Activated CD4-positive, alpha-beta T cell treated with anti-CD3 and anti-CD28 coated beads, Interleukin-2, Interleukin-4, amounts not matched to agents 100 ng/mL and 50 ng/mL, durations not matched to agents 16 hours and 8 hours (primary cell): ENCODE data around the gene CARD14.
A peak's percentile ranks its signal among the peaks of the same experiment; 100 is the strongest.

Source experiments
- DNase-seq: peaks from one replicate; pipeline ENCODE4 v3.0.0-alpha.2; 2020; ENCODE audit warnings: low spot score

CARD14 gene

DNA sequence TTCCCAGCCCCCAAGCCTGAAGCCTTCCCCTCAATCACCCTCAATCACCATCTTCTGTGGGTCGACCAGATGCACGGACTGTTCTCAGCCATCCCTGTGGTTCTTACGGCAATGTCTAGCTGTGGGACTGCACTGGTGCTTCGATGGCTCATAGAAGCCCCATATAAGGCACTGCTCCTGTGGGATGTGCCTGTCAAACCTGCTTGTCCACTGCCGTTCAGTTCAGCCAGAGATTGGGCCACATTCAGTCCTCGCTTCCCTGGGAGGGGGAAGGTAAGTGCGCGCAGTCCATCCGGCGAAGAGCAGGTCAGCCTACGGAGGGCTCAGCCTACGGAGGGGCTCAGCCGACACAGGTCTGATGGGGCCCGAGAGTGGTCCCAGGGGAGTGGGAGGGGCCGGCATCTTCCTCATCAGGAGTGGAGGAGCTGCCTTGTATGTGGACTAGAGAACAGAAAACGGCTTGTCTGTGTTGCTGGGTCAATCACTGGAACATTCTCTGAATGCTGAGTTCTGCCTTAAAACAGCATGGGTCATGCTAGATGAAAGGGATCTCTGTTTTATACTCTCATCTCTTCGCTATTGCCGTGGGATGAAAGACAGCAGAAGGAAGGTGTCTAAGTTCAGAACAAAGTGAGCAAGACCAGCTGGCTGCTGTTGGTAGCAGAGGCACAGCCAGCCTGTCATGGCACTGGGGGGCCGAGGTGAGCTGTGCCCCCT is at the start of gene CARD14:
TSS of gene CARD14 (plus strand) at position 247 of the 717 bp plus-strand sequence. CDS start 11,409 bp downstream, outside the sequence.
- no peak for DNase-seq

- DNase-seq: no peak
These were observed 47.7 kb upstream of the CARD14 start for GRCh38 chr17:80122026-80122575.

DNA sequence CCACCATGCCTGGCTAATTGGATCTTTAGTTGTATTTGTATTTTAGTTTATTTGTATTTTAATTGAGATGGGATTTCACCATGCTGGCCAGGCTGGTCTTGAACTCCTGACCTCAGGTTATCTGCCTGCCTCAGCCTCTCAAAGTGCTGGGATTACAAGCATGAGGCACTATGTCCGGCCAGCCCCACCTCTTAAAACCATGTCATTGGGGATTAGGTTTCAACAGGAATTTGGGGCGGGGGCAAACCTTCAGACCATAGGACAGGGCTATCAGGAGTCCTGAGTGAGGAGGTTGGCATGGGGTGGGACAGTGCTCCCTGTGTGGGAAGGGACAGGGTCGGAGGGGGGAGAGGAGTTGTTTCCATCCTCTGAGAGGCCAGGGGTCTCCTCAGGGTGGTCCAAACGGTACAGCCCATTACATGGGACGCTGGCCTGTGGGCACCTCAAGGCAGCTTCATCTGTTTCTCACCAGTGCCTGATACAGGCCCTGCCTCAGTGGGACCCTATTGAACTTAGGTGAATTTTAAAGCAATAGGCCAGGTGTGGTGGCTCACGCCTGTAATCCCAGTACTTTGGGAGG is 46.8 kb upstream of the CARD14 start:
- DNase-seq: no peak

GRCh38 chr17:80123791-80124190 is 46.0 kb upstream of the CARD14 start:
- DNase-seq: no peak

DNA sequence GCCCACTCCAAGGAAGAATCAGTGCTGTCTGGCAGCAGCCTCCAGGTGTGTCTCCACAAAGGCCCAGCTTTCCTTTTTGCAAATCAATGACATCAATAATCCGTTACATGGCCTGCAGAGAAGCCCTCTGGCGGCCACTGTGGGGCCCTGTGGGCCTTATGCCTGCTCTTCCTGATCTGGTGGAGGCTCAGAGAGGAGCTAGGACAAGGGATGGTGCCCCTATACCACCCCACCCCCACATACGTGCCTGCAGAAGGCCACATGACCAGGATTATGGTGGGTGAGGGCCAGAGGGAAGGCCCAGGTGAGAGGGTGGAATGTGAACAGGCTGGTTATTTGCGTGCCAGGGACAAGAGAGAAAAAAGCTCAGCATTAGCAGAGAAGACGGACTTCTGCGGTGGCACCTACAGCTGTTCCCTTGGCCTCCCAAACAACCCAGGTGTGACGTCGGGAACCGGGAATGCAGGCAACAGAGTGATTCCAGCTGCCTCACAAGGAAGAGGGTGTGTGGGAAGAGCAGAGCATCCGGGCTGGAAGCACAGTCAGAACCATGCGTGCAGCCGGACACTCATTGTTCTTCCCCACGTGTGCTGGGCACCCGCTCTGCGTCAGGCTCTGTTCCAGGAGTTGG is 45.4 kb upstream of the CARD14 start:
- DNase-seq: no peak

DNA sequence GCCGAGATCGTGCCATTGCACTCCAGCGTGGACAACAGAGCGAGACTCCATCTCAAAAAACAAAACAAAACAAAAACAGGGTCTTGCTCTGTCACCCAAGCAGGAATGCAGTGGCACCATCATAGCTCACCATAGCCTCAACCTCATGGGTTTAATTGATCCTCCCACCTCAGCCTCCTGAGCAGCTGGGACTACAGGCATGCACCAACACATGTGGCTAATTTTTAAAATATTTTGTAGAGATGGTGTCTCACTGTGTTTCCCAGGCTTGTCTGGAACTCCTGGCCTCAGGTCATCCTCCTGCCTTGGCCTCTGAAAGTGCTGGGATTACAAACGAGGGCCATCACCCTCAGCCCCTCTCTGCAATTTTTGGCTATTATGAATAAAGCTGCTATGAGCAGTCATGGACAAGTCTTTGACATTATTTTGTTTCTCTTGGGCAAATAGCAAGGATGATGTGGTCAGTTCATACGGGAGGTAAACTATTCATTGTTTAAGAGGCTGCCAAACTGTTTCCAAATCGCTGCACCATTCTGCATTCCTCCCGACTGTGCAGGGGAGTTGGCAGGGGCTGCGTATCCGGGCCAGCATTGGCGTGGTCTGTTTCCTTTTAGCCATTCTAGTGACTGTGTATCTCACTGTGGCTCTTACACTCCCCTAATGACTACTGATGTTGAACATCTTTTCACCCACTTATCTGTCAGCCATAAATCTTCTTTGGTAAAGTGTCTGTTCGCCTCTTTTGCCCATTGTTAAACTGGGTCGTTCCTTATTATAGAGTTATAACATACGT is 44.0 kb upstream of the CARD14 start:
- no peak for DNase-seq

DNA sequence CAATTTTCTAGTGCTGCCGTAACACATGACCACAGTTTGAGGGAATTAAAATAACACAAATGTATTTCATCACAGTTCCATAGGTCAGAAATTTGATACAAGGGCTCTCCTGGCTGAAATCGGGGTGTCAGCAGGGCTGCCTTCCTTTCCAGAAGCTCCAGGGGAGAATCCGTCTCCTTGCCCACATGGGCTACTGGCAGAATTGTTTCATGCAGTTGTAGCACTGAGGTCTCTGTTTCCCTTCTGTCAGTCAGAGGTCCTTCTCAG is 43.4 kb upstream of the CARD14 start:
- no peak for DNase-seq

- DNase-seq: no peak
These were observed 40.7 kb upstream of the CARD14 start for GRCh38 chr17:80129006-80129565.

DNA sequence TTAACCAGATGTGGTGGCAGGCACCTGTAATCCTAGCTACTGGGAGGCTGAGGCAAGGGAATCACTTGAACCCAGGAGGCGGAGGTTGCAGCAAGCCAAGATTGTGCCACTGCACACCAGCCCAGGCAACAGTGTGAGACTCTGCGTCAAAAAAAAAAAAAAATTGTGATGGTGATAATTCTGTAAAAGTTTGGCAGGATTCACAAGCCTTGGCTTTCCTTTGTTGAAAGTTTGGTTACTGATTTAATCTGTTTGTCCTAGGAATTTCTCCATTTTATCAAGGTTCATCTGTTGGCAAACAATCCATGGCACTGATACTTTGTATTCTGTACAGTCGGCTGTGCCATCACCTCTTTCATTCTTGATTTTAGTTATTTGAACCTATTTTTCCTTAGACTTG is 38.8 kb upstream of the CARD14 start:
- no peak for DNase-seq

GRCh38 chr17:80132906-80133625 is 36.8 kb upstream of the CARD14 start:
- no peak for DNase-seq

DNA sequence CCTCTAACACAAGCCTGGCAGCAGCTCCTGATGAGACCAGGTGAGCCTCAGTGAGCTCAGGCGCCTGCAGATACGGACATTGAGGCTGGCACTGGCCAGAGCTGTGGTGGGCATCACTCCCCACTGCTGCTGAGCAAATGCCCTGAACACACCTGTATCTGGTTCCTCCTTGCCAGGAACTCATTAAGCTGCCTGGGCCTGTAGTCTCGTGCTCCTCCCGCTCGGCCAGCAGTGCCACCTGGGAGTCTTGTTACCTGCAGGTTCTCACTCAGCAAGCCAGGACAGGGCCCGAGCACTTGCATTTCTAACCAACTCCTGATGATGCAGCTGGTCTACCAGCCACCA is 36.2 kb upstream of the CARD14 start:
- no peak for DNase-seq

DNA sequence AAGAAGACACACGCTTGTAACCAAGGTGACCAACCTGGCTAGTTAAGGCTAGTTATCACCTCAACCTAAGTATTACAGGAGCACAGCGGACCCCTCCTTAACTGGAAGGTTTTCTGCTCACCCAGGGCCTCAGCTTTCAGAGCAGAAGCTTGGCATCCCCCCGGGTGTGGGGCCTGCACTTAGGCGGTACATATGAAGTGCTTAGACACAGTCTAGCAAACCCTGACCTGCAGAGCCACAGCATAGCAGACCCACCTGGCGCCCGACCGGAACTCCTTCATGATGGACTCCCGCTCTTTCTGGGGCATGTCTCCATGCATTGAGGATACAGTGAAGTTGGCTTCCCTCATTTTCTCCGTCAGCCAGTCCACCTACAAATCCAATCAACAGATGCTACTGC is 32.7 kb upstream of the CARD14 start:
- no peak for DNase-seq

- DNase-seq: no peak
These were observed 30.9 kb upstream of the CARD14 start for GRCh38 chr17:80138856-80139426.

- no peak for DNase-seq
These were observed 28.2 kb upstream of the CARD14 start for GRCh38 chr17:80141463-80142165.

- no peak for DNase-seq
These were observed 26.9 kb upstream of the CARD14 start for GRCh38 chr17:80142929-80143328.

DNA sequence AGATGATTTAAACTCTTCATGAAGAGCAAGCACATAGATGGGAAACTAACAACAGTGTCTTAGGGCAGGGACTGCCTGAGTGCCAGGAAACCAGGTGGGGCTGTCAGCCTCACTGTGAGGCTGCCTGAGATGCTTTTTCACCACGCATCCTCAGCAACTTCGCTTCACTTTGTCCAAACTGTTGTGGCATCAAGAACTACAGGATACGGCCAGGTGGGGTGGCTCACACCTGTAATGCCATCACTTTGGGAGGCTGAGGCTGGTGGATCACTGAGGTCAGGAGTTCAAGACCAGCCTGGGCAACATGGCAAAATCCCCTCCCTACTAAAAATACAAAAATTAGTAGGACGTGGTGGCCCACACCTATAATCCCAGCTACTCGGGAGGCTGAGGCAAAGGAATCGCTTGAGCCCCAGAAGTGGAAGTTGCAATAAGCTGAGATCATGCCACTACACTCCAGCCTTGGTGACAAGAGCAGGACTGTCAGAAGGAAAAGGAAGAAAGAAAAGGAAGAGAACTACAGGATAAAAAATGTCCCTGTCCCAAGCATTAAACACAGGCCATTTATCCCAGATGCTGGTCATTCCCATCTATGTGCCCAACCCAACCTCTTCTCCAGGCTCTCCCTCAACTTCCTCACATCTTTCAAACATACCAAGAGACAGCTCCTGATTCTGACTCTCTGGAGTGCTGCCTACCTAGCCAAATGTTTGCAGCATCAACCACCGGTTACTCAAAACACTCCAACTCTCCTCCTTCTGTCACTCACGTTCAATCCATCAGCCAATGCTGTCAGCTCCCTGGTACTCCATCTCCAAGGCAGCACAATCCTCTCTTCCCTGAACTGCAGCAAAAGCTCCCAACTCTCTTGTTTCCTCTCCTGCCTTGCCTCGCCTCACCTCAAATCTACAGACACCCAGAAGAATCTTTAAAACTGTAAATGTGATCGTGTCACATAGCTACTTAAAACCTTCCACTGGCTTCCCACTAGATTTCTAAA is 24.5 kb upstream of the CARD14 start:
- peak; percentile 43 for DNase-seq

GRCh38 chr17:80146121-80147034 is 23.5 kb upstream of the CARD14 start:
- peak; percentile 20 for DNase-seq
